HEK293 (cell line): ENCODE measurements around the gene C5orf34.
A peak's percentile ranks its signal among the peaks of the same experiment; 100 is the strongest.

Source experiments
- GLIS2 ChIP-seq: fragments of 450-650 bp; formaldehyde crosslinking; IDR thresholded peaks from 2 replicates; pipeline ENCODE4 v1.5.1; 2016; ENCODE audit warnings: missing biosample characterization, missing genetic modification characterization
- KLF8 ChIP-seq: fragments of 450-650 bp; formaldehyde crosslinking; IDR thresholded peaks from 2 replicates; pipeline ENCODE4 v1.5.1; 2016; ENCODE audit warnings: missing biosample characterization, missing genetic modification characterization
- PRDM10 ChIP-seq: fragments of 450-650 bp; formaldehyde crosslinking; IDR thresholded peaks from 2 replicates; pipeline ENCODE4 v1.5.1; 2016; ENCODE audit warnings: missing biosample characterization, missing genetic modification characterization
- SALL2 ChIP-seq: fragments of 450-650 bp; formaldehyde crosslinking; IDR thresholded peaks from 2 replicates; pipeline ENCODE4 v1.5.0; 2017; ENCODE audit warnings: missing biosample characterization, mild to moderate bottlenecking, missing genetic modification characterization, borderline replicate concordance
- WT1 ChIP-seq: fragments of 450-650 bp; formaldehyde crosslinking; IDR thresholded peaks from 2 replicates; pipeline ENCODE4 v1.5.1; 2016; ENCODE audit warnings: missing biosample characterization, missing genetic modification characterization
- ZBTB7A ChIP-seq: fragments of 450-650 bp; formaldehyde crosslinking; IDR thresholded peaks from 2 replicates; pipeline ENCODE4 v1.5.1; 2016; ENCODE audit warnings: low read depth, missing biosample characterization, missing genetic modification characterization
- ZFP37 ChIP-seq: fragments of 450-650 bp; formaldehyde crosslinking; IDR thresholded peaks from 2 replicates; pipeline ENCODE4 v1.5.1; 2016; ENCODE audit warnings: missing biosample characterization, missing genetic modification characterization
- ZNF10 ChIP-seq: fragments of 450-650 bp; formaldehyde crosslinking; IDR thresholded peaks from 2 replicates; pipeline ENCODE4 v1.5.1; 2017; ENCODE audit warnings: missing biosample characterization, missing genetic modification characterization
- ZNF114 ChIP-seq: fragments of 450-650 bp; formaldehyde crosslinking; IDR thresholded peaks from 2 replicates; pipeline ENCODE4 v1.5.0; 2017; ENCODE audit warnings: missing biosample characterization, missing genetic modification characterization
- ZNF169 ChIP-seq: fragments of 450-650 bp; formaldehyde crosslinking; IDR thresholded peaks from 2 replicates; pipeline ENCODE4 v1.5.1; 2016; ENCODE audit warnings: missing biosample characterization, missing genetic modification characterization
- ZNF211 ChIP-seq: fragments of 450-650 bp; formaldehyde crosslinking; IDR thresholded peaks from 2 replicates; pipeline ENCODE4 v1.5.1; 2016; ENCODE audit warnings: low read depth, missing biosample characterization, missing genetic modification characterization
- ZNF223 ChIP-seq: fragments of 450-650 bp; formaldehyde crosslinking; IDR thresholded peaks from 2 replicates; pipeline ENCODE4 v1.5.1; 2016; ENCODE audit warnings: missing biosample characterization, missing genetic modification characterization
- ZNF366 ChIP-seq: fragments of 450-650 bp; formaldehyde crosslinking; conservative IDR thresholded peaks from 2 replicates; pipeline ENCODE4 v1.5.1; 2016; ENCODE audit warnings: missing biosample characterization, missing genetic modification characterization
- ZNF501 ChIP-seq: fragments of 450-650 bp; formaldehyde crosslinking; IDR thresholded peaks from 2 replicates; pipeline ENCODE4 v1.5.1; 2016; ENCODE audit warnings: missing biosample characterization, missing genetic modification characterization
- ZNF555 ChIP-seq: fragments of 450-650 bp; formaldehyde crosslinking; conservative IDR thresholded peaks from 2 replicates; pipeline ENCODE4 v1.5.1; 2017; ENCODE audit warnings: missing biosample characterization, mild to moderate bottlenecking, missing genetic modification characterization, inconsistent platforms
- ZNF558 ChIP-seq: fragments of 450-650 bp; formaldehyde crosslinking; IDR thresholded peaks from 2 replicates; pipeline ENCODE4 v1.5.1; 2016; ENCODE audit warnings: missing biosample characterization, missing genetic modification characterization
- ZNF624 ChIP-seq: fragments of 450-650 bp; formaldehyde crosslinking; IDR thresholded peaks from 2 replicates; pipeline ENCODE4 v1.5.1; 2017; ENCODE audit warnings: missing biosample characterization, missing genetic modification characterization
- ZNF629 ChIP-seq: fragments of 450-650 bp; formaldehyde crosslinking; IDR thresholded peaks from 2 replicates; pipeline ENCODE4 v1.5.1; 2017; ENCODE audit warnings: missing biosample characterization, missing genetic modification characterization
- ZNF654 ChIP-seq: fragments of 450-650 bp; formaldehyde crosslinking; IDR thresholded peaks from 2 replicates; pipeline ENCODE4 v1.5.1; 2016; ENCODE audit warnings: low read depth, missing biosample characterization, missing genetic modification characterization
- ZNF677 ChIP-seq: fragments of 450-650 bp; IDR thresholded peaks from 2 replicates; pipeline ENCODE4 v1.5.0; 2018; ENCODE audit warnings: missing biosample characterization, mild to moderate bottlenecking, missing genetic modification characterization, moderate library complexity
- ZNF707 ChIP-seq: fragments of 450-650 bp; formaldehyde crosslinking; IDR thresholded peaks from 2 replicates; pipeline ENCODE4 v1.5.1; 2016; ENCODE audit warnings: missing biosample characterization, missing genetic modification characterization
- ZNF785 ChIP-seq: fragments of 450-650 bp; formaldehyde crosslinking; IDR thresholded peaks from 2 replicates; pipeline ENCODE4 v1.5.1; 2016; ENCODE audit warnings: missing biosample characterization, missing genetic modification characterization
- ZSCAN23 ChIP-seq: fragments of 450-650 bp; formaldehyde crosslinking; IDR thresholded peaks from 2 replicates; pipeline ENCODE4 v1.5.1; 2016; ENCODE audit warnings: missing biosample characterization, missing genetic modification characterization
- TF ChIP-seq, protein P1 (sequence below): fragments of 450-650 bp; formaldehyde crosslinking; IDR thresholded peaks from 2 replicates; pipeline ENCODE4 v1.5.1; 2016; ENCODE audit warnings: missing biosample characterization, missing genetic modification characterization
- TF ChIP-seq, protein P2 (sequence below): fragments of 450-650 bp; formaldehyde crosslinking; IDR thresholded peaks from 2 replicates; pipeline ENCODE4 v1.5.1; 2017; ENCODE audit warnings: missing biosample characterization, missing genetic modification characterization
- TF ChIP-seq, protein P3 (sequence below): fragments of 450-650 bp; formaldehyde crosslinking; IDR thresholded peaks from 2 replicates; pipeline ENCODE4 v1.5.1; 2016; ENCODE audit warnings: missing biosample characterization, missing genetic modification characterization

The C5orf34 gene

GRCh38 chr5:43514816-43515677 is at the start of gene C5orf34 (continued):
- TF ChIP-seq GLIS2 (no peak), WT1 (tag by site-specific recombination) (no peak), ZSCAN23 (no peak), ZNF629 (tag by site-specific recombination) (0 out of 2 replicates have a peak, but pooled peaks have one; percentile 36), PRDM10 (tag by site-specific recombination) (peak; percentile 63), ZNF624 (tag by site-specific recombination) (no peak), ZNF677 (no peak), ZBTB7A (no peak), KLF8 (peak; percentile 39), ZNF785 (tag by site-specific recombination) (no peak), ZNF501 (tag by site-specific recombination) (peak; percentile 77; the same call in 1 of the 2 replicates), ZNF114 (tag by site-specific recombination) (no peak), ZNF223 (no peak), ZNF654 (tag by site-specific recombination) (no peak), ZNF707 (no peak), ZNF366 (tag by site-specific recombination) (no peak), ZNF558 (tag by site-specific recombination) (no peak), ZNF211 (no peak), ZNF10 (tag by site-specific recombination) (no peak), ZNF555 (tag by site-specific recombination) (no peak), ZNF169 (tag by site-specific recombination) (no peak), ZFP37 (tag by site-specific recombination) (peak; percentile 88), SALL2 (tag by site-specific recombination) (no peak)
- TF ChIP-seq, protein P1, sequence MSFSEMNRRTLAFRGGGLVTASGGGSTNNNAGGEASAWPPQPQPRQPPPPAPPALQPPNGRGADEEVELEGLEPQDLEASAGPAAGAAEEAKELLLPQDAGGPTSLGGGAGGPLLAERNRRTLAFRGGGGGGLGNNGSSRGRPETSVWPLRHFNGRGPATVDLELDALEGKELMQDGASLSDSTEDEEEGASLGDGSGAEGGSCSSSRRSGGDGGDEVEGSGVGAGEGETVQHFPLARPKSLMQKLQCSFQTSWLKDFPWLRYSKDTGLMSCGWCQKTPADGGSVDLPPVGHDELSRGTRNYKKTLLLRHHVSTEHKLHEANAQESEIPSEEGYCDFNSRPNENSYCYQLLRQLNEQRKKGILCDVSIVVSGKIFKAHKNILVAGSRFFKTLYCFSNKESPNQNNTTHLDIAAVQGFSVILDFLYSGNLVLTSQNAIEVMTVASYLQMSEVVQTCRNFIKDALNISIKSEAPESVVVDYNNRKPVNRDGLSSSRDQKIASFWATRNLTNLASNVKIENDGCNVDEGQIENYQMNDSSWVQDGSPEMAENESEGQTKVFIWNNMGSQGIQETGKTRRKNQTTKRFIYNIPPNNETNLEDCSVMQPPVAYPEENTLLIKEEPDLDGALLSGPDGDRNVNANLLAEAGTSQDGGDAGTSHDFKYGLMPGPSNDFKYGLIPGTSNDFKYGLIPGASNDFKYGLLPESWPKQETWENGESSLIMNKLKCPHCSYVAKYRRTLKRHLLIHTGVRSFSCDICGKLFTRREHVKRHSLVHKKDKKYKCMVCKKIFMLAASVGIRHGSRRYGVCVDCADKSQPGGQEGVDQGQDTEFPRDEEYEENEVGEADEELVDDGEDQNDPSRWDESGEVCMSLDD (tag by site-specific recombination): no peak
- TF ChIP-seq, protein P2, sequence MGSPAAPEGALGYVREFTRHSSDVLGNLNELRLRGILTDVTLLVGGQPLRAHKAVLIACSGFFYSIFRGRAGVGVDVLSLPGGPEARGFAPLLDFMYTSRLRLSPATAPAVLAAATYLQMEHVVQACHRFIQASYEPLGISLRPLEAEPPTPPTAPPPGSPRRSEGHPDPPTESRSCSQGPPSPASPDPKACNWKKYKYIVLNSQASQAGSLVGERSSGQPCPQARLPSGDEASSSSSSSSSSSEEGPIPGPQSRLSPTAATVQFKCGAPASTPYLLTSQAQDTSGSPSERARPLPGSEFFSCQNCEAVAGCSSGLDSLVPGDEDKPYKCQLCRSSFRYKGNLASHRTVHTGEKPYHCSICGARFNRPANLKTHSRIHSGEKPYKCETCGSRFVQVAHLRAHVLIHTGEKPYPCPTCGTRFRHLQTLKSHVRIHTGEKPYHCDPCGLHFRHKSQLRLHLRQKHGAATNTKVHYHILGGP: no peak
- TF ChIP-seq, protein P3, sequence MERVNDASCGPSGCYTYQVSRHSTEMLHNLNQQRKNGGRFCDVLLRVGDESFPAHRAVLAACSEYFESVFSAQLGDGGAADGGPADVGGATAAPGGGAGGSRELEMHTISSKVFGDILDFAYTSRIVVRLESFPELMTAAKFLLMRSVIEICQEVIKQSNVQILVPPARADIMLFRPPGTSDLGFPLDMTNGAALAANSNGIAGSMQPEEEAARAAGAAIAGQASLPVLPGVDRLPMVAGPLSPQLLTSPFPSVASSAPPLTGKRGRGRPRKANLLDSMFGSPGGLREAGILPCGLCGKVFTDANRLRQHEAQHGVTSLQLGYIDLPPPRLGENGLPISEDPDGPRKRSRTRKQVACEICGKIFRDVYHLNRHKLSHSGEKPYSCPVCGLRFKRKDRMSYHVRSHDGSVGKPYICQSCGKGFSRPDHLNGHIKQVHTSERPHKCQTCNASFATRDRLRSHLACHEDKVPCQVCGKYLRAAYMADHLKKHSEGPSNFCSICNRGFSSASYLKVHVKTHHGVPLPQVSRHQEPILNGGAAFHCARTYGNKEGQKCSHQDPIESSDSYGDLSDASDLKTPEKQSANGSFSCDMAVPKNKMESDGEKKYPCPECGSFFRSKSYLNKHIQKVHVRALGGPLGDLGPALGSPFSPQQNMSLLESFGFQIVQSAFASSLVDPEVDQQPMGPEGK (tag by site-specific recombination): no peak; the same call in 1 of the 2 replicates
